Spinal cord (tissue), 10 donors: Measurements from ENCODE around the gene BCL3. TPM values are rescaled to one million over a fixed set of nuclear protein-coding genes. Genes with fewer than 3 reads are reported as not detected.
"Not testable (repeated sequence)": the region's sequence is repeated elsewhere in the genome, so short reads cannot be mapped to it uniquely, and the experiment has no call there.

ENCODE experiments used
- DNase-seq, 6 donors: peaks; one replicate each; pipeline versions ENCODE4 v3.0.0 to v3.0.0-alpha.2; 2013 to 2015; ENCODE audit warnings: low spot score in 6 of 6, low read depth in 4 of 6
- H3K27ac ChIP-seq: one replicate; pipeline ENCODE4 v1.5.1; 2013; ENCODE audit warnings: low read depth, low read length, control low read depth
- H3K27me3 ChIP-seq: one replicate; pipeline ENCODE4 v1.6.1; 2013; ENCODE audit warnings: low read length; ENCODE audit not compliant: control insufficient read depth, insufficient read depth
- H3K36me3 ChIP-seq: one replicate; pipeline ENCODE4 v1.6.1; 2013; ENCODE audit warnings: low read length; ENCODE audit not compliant: control insufficient read depth, insufficient read depth
- H3K4me1 ChIP-seq: one replicate; pipeline ENCODE4 v1.6.1; 2013; ENCODE audit warnings: low read length; ENCODE audit not compliant: control insufficient read depth, insufficient read depth
- H3K4me3 ChIP-seq: one replicate; pipeline ENCODE4 v1.5.1; 2013; ENCODE audit warnings: low read depth, low read length, control low read depth
- H3K9me3 ChIP-seq: one replicate; pipeline ENCODE4 v1.6.1; 2013; ENCODE audit warnings: low read length; ENCODE audit not compliant: control insufficient read depth, insufficient read depth
- WGBS: methylation state at CpG from one replicate; pipeline ENCODE4 v1.1.5; 2013; ENCODE audit warnings: missing lambda C conversion rate; ENCODE audit not compliant: insufficient coverage; 5-methylcytosine and 5-hydroxymethylcytosine counted together
- polyA plus RNA-seq, 2 donors: library from polyadenylated mRNA; unstranded; fragments of 120-200 nt; gene quantifications; one replicate each; pipeline ENCODE4 v1.2.1, GENCODE V29; 2013; ENCODE audit not compliant: insufficient read length in 2 of 2
- total RNA-seq, 2 donors: library from RNA; depleted of rRNA in 1 of 2; stranded (reverse); fragments of 120-200 nt in 1 of 2; fragments of >200 nt in 1 of 2; gene quantifications; one replicate each; pipeline versions ENCODE4 v1.2.3 to v1.2.4, GENCODE V29; 2013 to 2014
- donor health status: healthy.

Gene BCL3
- total and polyA plus RNA-seq, 4 donors, result 1.6 to 9.6 (median 4.8) TPM

- Histone ChIP-seq H3K36me3 (no peaks in the 10 kb centered on the region), H3K27ac (no peak overlapping the region), H3K9me3 (no peaks in the 10 kb centered on the region), H3K4me3 (no peak overlapping the region), H3K4me1 (no peaks in the 10 kb centered on the region), H3K27me3 (peaks cover 3% of the 10 kb centered on the region)
- DNase-seq, result no peak
- WGBS, result 85% methylated on average over 2 of the region's 3 CpGs
These were observed 17.4 kb downstream of the BCL3 start for GRCh38 chr19:44765949-44766335.

- peaks cover 3% of the 10 kb centered on the region for H3K27me3 ChIP-seq
- no peak overlapping the region for H3K27ac ChIP-seq
- DNase-seq, result no peak
- no peak overlapping the region for H3K4me3 ChIP-seq
- WGBS, result 76% methylated on average over 4 of the region's 11 CpGs
- no peaks in the 10 kb centered on the region for H3K36me3 ChIP-seq
- H3K4me1 ChIP-seq, result no peaks in the 10 kb centered on the region
- no peaks in the 10 kb centered on the region for H3K9me3 ChIP-seq
These were observed 19.0 kb downstream of the BCL3 start for GRCh38 chr19:44767295-44768180.

- H3K4me1 ChIP-seq, result no peaks in the 10 kb centered on the region
- no peaks in the 10 kb centered on the region for H3K9me3 ChIP-seq
- no peaks in the 10 kb centered on the region for H3K36me3 ChIP-seq
- no peak overlapping the region for H3K4me3 ChIP-seq
- DNase-seq, result peak in 2 of 6 donors; percentile 74 to 85
- no peak overlapping the region for H3K27ac ChIP-seq
- peaks cover 6% of the 10 kb centered on the region for H3K27me3 ChIP-seq
- 8% methylated on average over 9 of the region's 15 CpGs for WGBS
These were observed 22.2 kb downstream of the BCL3 start for GRCh38 chr19:44770550-44771257.

GRCh38 chr19:44772144-44772543, 23.6 kb downstream of the BCL3 start:
- H3K27ac ChIP-seq, H3K36me3 ChIP-seq, H3K4me3 ChIP-seq, DNase-seq, H3K9me3 ChIP-seq, H3K27me3 ChIP-seq, H3K4me1 ChIP-seq: not testable (repeated sequence)
- 70% methylated on average over 10 of the region's 18 CpGs for WGBS

- Histone ChIP-seq H3K4me3 (no peak overlapping the region), H3K27me3 (peaks cover 11% of the 10 kb centered on the region), H3K36me3 (no peaks in the 10 kb centered on the region), H3K4me1 (peaks cover 4% of the 10 kb centered on the region), H3K27ac (no peak overlapping the region), H3K9me3 (no peaks in the 10 kb centered on the region)
- DNase-seq, result peak in 2 of 6 donors; percentile 48 to 88
- WGBS, result no CpG with 5 or more reads among the region's 3 CpGs
These were observed 24.5 kb downstream of the BCL3 start for GRCh38 chr19:44772959-44773358.

GRCh38 chr19:44775676-44776240, 27.2 kb downstream of the BCL3 start:
- Histone ChIP-seq H3K27ac (no peak overlapping the region), H3K36me3 (no peaks in the 10 kb centered on the region), H3K9me3 (no peaks in the 10 kb centered on the region), H3K4me1 (peaks cover 5% of the 10 kb centered on the region), H3K4me3 (no peak overlapping the region), H3K27me3 (peaks cover 13% of the 10 kb centered on the region)
- WGBS, result 86% methylated on average over 5 of the region's 6 CpGs
- DNase-seq, result no peak

GRCh38 chr19:44776402-44777096, 28.0 kb downstream of the BCL3 start:
- 88% methylated on average over 21 of the region's 23 CpGs for WGBS
- Histone ChIP-seq H3K27me3 (peaks cover 13% of the 10 kb centered on the region), H3K36me3 (no peaks in the 10 kb centered on the region), H3K4me1 (peaks cover 5% of the 10 kb centered on the region), H3K9me3 (no peaks in the 10 kb centered on the region), H3K4me3 (no peak overlapping the region), H3K27ac (no peak overlapping the region)
- DNase-seq, result no peak

- H3K4me1 ChIP-seq, result peaks cover 5% of the 10 kb centered on the region
- no peak within 1 kb of the TSS for H3K27ac ChIP-seq
- no peaks in the 10 kb centered on the region for H3K36me3 ChIP-seq
- H3K9me3 ChIP-seq, result no peaks in the 10 kb centered on the region
- 7% methylated on average over 47 of the region's 47 CpGs for WGBS
- DNase-seq, result no peak
- H3K27me3 ChIP-seq, result peaks cover 13% of the 10 kb centered on the region
- no peak within 1 kb of the TSS for H3K4me3 ChIP-seq
These were observed 29.3 kb downstream of the BCL3 start, which contains the start of gene CBLC for GRCh38 chr19:44777715-44778347. TSS of gene CBLC (plus strand) at chr19:44777890. CDS start at chr19:44777932, 42 bp downstream.

GRCh38 chr19:44779150-44779549, 30.6 kb downstream of the BCL3 start:
- H3K27ac ChIP-seq, result no peak overlapping the region
- 78% methylated on average over 1 of the region's 2 CpGs for WGBS

More at GRCh38 chr19:44779150-44779549, 30.6 kb downstream of the BCL3 start:
- H3K4me3 ChIP-seq, result no peak overlapping the region
- DNase-seq, result no peak
- H3K9me3 ChIP-seq, result no peaks in the 10 kb centered on the region
- H3K36me3 ChIP-seq, result no peaks in the 10 kb centered on the region
- peaks cover 8% of the 10 kb centered on the region for H3K4me1 ChIP-seq
- peaks cover 9% of the 10 kb centered on the region for H3K27me3 ChIP-seq
